ENCODE measurements around the gene LY6G6D.

- TF ChIP-seq GABPA (IDR thresholded peaks at IDR 0.05 in 1 of 2, conservative IDR thresholded peaks at IDR 0.05 in 1 of 2) (no peak), CTCF (IDR thresholded peaks at IDR 0.05; ENCODE audit: low read depth, low read length, missing input control) (no peak), REST (IDR thresholded peaks at IDR 0.05) (no peak), YY1 (IDR thresholded peaks at IDR 0.05) (no peak), FOXA2 (IDR thresholded peaks at IDR 0.05) (no peak), RAD21 (IDR thresholded peaks at IDR 0.05) (no peak), TAF1 (conservative IDR thresholded peaks at IDR 0.05) (no peak), ATF3 (IDR thresholded peaks at IDR 0.05) (no peak), JUND (IDR thresholded peaks at IDR 0.05) (no peak), SP1 (IDR thresholded peaks at IDR 0.05) (no peak), EGR1 (IDR thresholded peaks at IDR 0.05; ENCODE audit: low read depth in 2 of 2) (no peak), ZBTB33 (IDR thresholded peaks at IDR 0.05) (no peak), MAX (IDR thresholded peaks at IDR 0.05) (no peak), FOXA1 (IDR thresholded peaks at IDR 0.05) (no peak)
Measured at GRCh38 chr6:31750411-31751022, 35.4 kb downstream of the LY6G6D start.
